Measurements from ENCODE around the gene BORCS5.

DNA sequence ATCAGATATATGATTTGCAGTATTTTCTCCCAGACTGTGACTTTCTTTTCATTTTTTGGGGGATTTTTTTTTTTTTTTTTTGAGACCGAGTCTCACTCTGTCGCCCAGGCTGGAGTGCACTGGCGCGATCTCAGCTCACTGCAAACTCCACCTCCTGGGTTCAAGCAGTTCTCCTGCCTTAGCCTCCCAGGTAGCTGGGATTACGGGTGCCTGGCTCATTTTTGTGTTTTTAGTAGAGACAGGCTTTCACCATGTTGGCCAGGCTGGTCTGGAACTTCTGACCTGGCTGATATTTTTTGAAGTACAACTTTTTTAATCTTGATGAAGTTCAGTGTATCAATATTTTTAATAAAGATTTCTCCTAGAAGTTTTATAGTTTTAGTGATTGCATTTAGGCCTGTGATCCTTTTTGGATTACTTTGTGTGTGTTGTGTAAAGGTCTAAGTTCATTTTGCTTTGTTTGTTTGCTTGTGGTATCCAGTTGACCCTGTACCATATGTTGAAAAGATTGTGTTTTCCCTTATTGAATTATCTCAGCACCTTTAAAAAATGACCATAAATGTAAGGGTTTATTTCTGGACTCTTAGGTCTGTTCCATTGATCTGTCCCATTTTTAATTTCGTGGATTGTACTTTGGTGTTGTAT, 24.2 kb downstream of the BORCS5 start:
- TF ChIP-seq, protein P1, sequence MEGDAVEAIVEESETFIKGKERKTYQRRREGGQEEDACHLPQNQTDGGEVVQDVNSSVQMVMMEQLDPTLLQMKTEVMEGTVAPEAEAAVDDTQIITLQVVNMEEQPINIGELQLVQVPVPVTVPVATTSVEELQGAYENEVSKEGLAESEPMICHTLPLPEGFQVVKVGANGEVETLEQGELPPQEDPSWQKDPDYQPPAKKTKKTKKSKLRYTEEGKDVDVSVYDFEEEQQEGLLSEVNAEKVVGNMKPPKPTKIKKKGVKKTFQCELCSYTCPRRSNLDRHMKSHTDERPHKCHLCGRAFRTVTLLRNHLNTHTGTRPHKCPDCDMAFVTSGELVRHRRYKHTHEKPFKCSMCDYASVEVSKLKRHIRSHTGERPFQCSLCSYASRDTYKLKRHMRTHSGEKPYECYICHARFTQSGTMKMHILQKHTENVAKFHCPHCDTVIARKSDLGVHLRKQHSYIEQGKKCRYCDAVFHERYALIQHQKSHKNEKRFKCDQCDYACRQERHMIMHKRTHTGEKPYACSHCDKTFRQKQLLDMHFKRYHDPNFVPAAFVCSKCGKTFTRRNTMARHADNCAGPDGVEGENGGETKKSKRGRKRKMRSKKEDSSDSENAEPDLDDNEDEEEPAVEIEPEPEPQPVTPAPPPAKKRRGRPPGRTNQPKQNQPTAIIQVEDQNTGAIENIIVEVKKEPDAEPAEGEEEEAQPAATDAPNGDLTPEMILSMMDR (IDR thresholded peaks at IDR 0.05): no peak
- no peak for TF ChIP-seq EZH2 (IDR thresholded peaks at IDR 0.05; ENCODE audit: borderline replicate concordance, insufficient read depth, low read depth, low read length, poor library complexity, severe bottlenecking)
